Glutamatergic neuron (in vitro differentiated cells): ENCODE results near the gene RELT. TPM values are rescaled to one million over a fixed set of nuclear protein-coding genes. Genes with fewer than 3 reads are reported as not detected.
"Not testable (repeated sequence)": the region's sequence is repeated elsewhere in the genome, so short reads cannot be mapped to it uniquely, and the experiment has no call there.

Source experiments
- DNase-seq: peaks from one replicate; pipeline ENCODE4 v3.0.0; 2022
- H3K27ac Mint-ChIP-seq: one replicate; pipeline ENCODE4 v1.8.0; 2020; ENCODE audit warnings: mild to moderate bottlenecking, mixed read lengths, inconsistent platforms; ENCODE audit not compliant: unreplicated experiment
- H3K27me3 Mint-ChIP-seq: one replicate; pipeline ENCODE4 v1.8.0; 2020; ENCODE audit warnings: mild to moderate bottlenecking, moderate library complexity, mixed read lengths, inconsistent platforms; ENCODE audit not compliant: unreplicated experiment
- H3K36me3 Mint-ChIP-seq: one replicate; pipeline ENCODE4 v1.8.0; 2020; ENCODE audit warnings: mild to moderate bottlenecking, mixed read lengths, inconsistent platforms; ENCODE audit not compliant: unreplicated experiment
- H3K4me1 Mint-ChIP-seq: one replicate; pipeline ENCODE4 v1.8.0; 2020; ENCODE audit warnings: mild to moderate bottlenecking, low read depth, mixed read lengths, inconsistent platforms; ENCODE audit not compliant: unreplicated experiment
- H3K4me3 Mint-ChIP-seq: one replicate; pipeline ENCODE4 v1.8.0; 2020; ENCODE audit warnings: mild to moderate bottlenecking, mixed read lengths, inconsistent platforms; ENCODE audit not compliant: unreplicated experiment
- H3K9me3 Mint-ChIP-seq: one replicate; pipeline ENCODE4 v1.8.0; 2020; ENCODE audit warnings: mild to moderate bottlenecking, moderate library complexity, mixed read lengths, inconsistent platforms; ENCODE audit not compliant: unreplicated experiment
- total RNA-seq: library from RNA; stranded (reverse); fragmentation: NEBNext Ultra II Directional; extraction: Animal tissue kit (Norgen Biotek cat#: 25700); gene quantifications from one replicate; pipeline ENCODE4 v1.2.1, GENCODE V29; 2021; ENCODE audit not compliant: unreplicated experiment
- TF ChIP-seq, protein P1 (sequence below): fragments of 200-600 bp; sonication (generic); IDR thresholded peaks from one replicate; pipeline ENCODE4 v1.5.0; 2021; ENCODE audit not compliant: partially characterized antibody, unreplicated experiment

Gene RELT
- total RNA-seq, 1 donor from 2014 or later, result 9.2 TPM

DNA sequence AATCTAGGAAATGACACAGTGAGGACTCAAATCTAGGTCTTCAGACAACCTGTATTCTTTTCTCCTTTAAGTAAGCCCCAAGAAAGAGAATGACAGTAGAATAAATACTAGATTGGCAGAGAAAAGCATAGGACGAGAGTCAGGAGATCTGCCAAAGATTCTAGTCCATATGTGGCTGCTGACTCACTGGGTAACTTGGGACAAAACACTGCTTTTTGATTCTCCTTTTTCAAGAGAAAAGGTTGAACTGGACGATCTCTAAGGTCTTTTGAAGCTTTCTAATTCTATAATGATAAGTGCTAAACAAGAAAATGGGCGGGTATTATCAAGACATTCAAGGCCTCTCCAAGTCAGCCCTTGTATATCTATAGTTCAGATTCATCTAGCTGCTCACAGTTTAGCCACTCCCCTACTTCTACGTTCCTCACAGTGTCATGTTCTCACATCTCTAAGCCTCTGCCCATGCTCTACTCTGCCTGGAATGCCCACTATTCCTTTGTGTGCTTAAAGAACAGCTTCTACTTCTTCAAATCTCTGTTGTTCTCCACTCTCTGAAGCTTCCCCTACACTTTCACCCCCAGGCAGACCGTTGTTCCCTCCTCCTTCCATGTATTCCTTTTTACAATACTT is 53.0 kb downstream of the RELT start:
- Mint-ChIP-seq H3K4me3 (no peak overlapping the region), H3K4me1 (peaks cover 7% of the 10 kb centered on the region), H3K27ac (no peak overlapping the region), H3K27me3 (peaks cover 5% of the 10 kb centered on the region), H3K36me3 (no peaks in the 10 kb centered on the region), H3K9me3 (no peaks in the 10 kb centered on the region)
- DNase-seq, result no peak
- TF ChIP-seq, protein P1, sequence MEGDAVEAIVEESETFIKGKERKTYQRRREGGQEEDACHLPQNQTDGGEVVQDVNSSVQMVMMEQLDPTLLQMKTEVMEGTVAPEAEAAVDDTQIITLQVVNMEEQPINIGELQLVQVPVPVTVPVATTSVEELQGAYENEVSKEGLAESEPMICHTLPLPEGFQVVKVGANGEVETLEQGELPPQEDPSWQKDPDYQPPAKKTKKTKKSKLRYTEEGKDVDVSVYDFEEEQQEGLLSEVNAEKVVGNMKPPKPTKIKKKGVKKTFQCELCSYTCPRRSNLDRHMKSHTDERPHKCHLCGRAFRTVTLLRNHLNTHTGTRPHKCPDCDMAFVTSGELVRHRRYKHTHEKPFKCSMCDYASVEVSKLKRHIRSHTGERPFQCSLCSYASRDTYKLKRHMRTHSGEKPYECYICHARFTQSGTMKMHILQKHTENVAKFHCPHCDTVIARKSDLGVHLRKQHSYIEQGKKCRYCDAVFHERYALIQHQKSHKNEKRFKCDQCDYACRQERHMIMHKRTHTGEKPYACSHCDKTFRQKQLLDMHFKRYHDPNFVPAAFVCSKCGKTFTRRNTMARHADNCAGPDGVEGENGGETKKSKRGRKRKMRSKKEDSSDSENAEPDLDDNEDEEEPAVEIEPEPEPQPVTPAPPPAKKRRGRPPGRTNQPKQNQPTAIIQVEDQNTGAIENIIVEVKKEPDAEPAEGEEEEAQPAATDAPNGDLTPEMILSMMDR, result no peak

DNA sequence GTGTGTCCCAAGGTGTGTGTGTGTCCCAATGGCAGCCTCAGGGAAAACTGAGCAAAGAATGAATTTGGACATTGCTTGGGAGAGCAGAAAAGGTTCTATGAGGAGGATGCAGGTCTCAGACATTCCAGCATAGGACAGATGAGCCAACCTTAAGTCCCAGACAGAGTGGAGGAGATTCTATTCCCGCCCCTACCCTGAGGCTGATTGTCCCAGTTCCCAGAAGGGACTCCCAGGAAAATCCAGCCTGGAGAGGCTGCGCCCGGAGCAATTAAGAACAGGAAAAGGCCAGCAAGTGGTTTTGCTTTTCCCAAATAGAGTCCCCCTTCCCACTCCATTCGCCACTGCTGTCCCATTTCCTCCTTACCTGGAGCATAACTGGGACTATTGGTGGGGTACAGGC is 54.1 kb downstream of the RELT start:
- Mint-ChIP-seq H3K27ac (no peak overlapping the region), H3K36me3 (no peaks in the 10 kb centered on the region), H3K4me1 (peaks cover 7% of the 10 kb centered on the region), H3K27me3 (peaks cover 6% of the 10 kb centered on the region), H3K9me3 (no peaks in the 10 kb centered on the region), H3K4me3 (no peak overlapping the region)
- no peak for DNase-seq
- TF ChIP-seq, protein P1, result no peak

DNA sequence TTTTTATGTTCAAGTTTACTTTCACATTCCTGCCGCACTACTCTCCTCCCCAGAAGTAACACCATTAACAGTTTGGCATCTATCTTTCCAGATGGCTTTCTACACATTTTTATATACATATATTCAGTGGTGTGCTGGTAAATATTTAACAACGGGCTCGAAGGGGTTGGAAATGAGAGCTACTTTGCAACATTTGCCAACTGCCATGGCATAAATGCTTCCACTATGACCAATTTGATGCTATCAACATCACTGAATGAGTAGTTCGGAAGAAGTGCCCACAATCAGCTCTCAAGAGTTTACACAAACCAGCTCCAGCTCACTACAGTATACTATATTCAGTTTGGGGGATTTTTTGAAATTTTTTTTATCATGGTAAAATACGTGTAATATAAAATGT is 55.2 kb downstream of the RELT start:
- H3K36me3 Mint-ChIP-seq, result no peaks in the 10 kb centered on the region
- peaks cover 6% of the 10 kb centered on the region for H3K4me1 Mint-ChIP-seq
- DNase-seq, result no peak
- H3K9me3 Mint-ChIP-seq, result no peaks in the 10 kb centered on the region
- TF ChIP-seq, protein P1, result no peak
- peaks cover 6% of the 10 kb centered on the region for H3K27me3 Mint-ChIP-seq
- H3K4me3 Mint-ChIP-seq, result no peak overlapping the region
- H3K27ac Mint-ChIP-seq, result no peak overlapping the region

DNA sequence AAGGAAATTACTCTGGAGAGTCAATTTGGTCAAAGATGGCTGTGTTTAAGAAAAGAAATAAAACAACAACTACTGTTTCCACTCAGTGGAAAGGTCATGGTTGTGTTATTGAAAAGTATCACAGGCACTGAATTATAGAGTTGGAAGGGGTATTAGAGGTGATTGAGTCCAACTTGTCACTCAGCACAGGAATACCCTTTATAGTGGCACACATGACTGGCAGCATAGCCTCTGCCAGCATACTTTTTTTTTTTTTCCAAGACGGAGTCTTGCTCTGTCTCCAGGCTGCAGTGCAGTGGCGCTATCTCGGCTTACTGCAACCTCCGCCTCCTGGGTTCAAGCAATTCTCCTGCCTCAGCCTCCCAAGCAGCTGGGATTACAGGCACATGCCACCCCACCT is 60.7 kb downstream of the RELT start:
- H3K27ac Mint-ChIP-seq, H3K27me3 Mint-ChIP-seq, H3K4me3 Mint-ChIP-seq, DNase-seq, H3K36me3 Mint-ChIP-seq, H3K9me3 Mint-ChIP-seq: not testable (repeated sequence)
- H3K4me1 Mint-ChIP-seq, result peaks cover 13% of the 10 kb centered on the region

DNA sequence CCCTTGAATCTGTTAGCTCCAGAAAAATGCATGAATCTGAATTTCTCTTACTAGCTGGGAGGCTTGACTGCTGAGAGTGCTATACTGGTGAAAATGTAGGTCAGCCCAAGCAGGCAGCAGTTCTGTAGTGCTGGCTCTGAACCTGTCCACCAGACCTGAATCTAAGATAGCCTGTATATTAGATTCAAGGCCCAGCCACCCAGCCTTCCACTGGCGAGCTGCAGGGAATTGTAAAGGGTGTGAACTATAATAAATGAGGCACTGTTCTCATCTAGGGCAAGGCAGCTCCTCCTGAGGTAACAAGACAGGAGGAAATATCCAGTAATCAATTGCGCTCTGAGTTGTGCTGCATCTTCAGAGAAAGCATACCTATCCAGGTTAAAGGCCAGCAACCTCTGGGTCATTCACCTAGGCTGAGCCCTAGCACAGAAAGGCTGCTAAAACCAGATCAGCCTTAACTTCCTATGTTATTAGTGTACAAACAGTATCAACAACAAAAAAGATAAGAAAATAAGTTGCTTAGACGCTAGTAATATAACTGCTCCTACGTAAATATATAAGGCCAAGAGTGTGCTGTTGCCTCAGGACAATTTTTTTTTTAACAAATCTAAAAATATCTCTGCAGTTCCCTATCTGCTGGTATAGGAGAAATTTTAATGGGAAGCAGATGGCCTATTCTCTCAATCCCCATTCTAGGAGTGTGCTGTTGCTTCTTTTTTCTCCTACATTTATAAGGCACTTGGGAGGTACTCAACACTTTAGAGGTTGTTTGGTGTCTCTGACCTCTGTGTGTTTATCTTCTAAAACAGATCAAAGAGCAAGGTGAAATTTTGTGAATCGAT is 63.0 kb downstream of the RELT start:
- H3K27ac Mint-ChIP-seq, result no peak overlapping the region
- no peak for DNase-seq
- TF ChIP-seq, protein P1, result no peak
- H3K9me3 Mint-ChIP-seq, result no peaks in the 10 kb centered on the region
- H3K4me1 Mint-ChIP-seq, result peaks cover 13% of the 10 kb centered on the region
- H3K27me3 Mint-ChIP-seq, result peaks cover 2% of the 10 kb centered on the region
- H3K36me3 Mint-ChIP-seq, result no peaks in the 10 kb centered on the region
- no peak overlapping the region for H3K4me3 Mint-ChIP-seq
